ENCODE data around the gene ARFRP1. TPM values are rescaled to one million over a fixed set of nuclear protein-coding genes. Genes with fewer than 3 reads are reported as not detected.

Gene ARFRP1
- total RNA-seq, 1 experiment from 2014 or later, result 46.2 TPM

DNA sequence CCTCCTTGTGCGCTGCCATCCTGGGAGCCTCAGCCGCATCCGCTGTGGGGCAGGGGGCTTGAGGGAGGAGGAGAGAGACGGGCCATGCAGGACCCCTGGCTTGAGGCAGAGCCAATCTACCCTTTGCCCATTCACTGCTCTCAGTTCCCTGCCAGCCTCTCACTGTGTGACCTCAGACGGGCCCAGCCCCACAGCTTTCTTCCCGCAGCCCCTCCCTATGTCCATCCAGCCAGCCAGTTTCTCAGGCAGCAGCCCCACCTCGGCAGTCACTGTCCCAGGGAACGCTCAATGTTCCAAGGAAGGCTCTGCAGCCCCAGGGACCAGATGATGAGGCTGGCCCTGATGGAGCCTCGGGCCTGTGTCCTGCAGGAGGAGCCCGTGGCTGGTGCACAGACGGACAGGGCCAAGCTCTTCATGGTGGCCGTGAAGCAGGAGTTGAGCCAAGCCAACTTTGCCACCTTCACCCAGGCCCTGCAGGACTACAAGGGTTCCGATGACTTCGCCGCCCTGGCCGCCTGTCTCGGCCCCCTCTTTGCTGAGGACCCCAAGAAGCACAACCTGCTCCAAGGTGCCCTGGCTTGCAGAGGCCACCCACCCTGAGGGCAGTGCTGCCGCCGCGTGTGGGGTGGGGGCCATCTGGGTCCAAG lies 15.2 kb downstream of the ARFRP1 start:
- DNase-seq (ENCODE audit: low read depth), result no peak

DNA sequence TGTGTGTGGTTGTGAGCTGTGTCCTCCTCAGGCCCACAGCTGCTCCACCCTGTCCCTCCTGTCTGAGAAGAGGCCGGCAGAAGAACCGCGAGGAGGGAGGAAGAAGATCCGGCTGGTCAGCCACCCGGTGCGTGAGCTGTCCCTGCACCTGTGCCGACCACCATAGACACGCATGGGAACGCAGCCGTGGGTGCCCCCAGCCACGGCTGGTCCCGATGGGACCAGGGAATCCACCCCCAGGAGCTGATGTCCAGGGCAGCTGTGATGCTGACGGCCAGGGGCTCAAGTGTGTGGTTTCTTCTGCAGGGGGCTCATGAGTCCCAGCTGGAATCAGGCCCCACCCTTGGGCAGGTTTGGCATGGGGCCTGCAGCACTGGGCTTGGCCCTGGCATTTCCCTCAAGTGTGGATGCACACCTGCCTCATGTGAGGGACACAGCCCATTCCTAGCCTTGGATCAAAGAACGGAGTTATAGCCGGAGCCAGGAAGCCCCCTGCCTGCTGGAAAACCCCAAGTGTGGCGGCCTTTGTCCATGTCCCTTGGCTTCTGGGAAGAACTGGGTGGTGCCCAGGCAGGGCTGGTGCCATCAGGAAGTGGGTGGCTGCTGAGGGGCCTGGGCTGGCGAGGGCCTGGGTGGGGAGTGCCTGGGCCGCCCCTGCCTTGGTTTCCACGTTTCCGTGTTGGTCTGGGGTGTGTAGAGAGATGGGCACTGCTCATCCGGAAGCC lies 15.9 kb downstream of the ARFRP1 start:
- no peak for DNase-seq (ENCODE audit: low read depth)

DNA sequence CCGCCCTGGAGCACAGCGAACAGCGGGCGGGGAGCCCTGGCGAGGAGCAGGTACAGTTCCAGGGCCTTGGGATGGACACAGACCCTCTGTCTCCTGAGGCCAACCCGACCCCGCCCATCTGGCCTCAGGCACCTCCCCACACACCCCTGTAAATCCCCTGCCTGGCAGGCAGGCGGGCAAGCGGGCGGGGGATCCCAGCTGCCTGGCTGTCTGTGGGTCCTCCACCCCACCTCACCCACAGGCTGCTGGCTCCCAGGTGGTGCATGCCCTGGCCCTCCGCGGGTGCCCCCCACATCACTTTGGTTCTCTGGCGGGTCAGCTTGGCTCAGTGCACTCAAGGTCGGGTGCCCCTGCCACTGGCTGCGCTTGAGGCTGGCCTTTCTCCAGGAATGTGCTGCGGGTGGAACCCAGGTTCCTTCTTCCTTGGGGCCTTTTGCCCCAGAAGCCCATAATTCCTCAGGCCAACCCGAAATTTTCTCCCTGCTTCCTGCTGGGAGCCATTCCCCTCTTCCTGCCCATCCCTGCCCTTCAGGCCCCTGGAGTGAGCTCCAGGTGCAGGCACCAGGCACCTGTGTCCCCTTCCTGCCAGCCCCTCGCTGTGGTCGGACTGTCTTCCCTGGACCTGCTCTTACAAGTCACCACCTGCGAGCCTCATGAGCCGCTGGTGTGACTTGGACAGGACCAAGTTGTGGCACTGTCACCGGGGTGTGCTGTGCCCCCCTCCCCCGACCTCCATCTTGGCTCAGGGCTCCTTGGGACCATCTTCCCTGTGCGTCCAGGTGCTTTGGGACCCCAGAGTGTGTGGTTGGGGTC lies 16.7 kb downstream of the ARFRP1 start:
- DNase-seq (ENCODE audit: low read depth), result no peak

DNA sequence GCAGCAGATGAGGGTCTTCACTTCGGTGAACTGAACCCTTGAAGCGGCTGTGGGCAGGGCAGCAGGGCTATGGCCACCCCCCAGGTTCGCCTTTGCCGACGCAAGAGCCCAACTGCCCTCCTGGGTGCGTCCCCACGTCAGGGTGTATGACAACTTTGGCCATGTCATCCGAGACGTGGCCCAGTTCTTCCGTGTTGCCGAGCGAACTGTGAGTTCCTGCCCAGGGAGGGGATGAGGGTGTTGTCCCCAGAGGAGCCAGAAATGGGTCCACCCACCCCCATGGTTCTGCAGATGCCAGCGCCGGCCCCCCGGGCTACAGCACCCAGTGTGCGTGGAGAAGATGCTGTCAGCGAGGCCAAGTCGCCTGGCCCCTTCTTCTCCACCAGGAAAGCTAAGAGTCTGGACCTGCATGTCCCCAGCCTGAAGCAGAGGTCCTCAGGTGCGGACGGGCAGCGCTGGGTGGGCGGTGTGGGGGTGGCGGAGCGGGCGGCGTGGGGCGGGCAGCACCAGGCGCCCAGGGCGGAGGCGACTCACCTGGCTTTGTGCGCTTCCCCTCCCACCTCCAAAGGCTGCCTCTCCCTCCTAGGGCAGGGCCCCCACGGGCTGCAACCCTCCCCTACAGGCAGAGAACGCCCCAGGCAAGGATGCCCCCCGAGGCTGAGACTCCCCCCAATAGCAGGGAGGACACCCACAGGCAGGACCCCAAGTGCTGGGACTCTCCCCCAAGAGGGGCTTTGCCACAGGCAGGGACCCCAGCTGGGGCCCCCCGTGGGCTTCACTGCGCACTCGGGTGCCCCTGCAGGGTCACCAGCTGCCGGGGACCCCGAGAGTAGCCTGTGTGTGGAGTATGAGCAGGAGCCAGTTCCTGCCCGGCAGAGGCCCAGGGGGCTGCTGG lies 17.5 kb downstream of the ARFRP1 start:
- DNase-seq (ENCODE audit: low read depth), result no peak

DNA sequence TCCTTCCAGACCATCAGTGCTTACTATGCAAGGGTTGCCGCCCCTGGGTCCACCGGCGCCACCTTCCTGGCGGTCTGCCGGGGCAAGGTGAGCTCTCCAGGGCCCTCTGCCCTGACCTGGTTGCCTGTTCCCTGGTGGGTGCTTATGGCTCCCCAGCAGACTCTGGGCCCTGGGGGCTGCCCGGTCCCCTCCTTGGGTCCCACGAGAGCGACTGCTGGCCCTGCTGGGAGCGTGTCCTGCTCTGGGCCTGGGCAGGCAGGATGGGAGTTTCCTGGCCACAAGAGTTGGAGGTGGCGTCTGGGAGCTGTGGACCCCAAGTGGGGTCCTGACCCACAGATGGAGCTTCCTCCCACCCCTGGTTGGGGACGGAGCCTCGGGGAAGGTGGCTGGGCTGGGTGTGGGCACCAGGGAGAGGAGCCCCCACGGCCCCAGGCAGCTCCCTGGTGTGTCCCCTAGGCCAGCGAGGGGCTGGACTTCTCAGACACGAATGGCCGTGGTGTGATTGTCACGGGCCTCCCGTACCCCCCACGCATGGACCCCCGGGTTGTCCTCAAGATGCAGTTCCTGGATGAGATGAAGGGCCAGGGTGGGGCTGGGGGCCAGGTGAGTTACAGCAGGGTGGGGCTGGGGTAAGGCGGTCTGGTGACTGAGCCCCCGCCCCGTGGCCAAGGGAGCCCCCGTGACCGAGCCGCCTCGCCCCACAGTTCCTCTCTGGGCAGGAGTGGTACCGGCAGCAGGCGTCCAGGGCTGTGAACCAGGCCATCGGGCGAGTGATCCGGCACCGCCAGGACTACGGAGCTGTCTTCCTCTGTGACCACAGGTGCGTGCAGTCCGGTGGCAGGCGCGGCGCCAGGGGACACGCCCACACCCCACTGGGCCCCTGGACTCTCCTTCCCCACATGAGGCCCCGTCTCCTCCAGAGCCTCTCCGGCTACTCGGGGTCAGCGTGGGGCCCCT lies 18.5 kb downstream of the ARFRP1 start:
- no peak for DNase-seq (ENCODE audit: low read depth)

DNA sequence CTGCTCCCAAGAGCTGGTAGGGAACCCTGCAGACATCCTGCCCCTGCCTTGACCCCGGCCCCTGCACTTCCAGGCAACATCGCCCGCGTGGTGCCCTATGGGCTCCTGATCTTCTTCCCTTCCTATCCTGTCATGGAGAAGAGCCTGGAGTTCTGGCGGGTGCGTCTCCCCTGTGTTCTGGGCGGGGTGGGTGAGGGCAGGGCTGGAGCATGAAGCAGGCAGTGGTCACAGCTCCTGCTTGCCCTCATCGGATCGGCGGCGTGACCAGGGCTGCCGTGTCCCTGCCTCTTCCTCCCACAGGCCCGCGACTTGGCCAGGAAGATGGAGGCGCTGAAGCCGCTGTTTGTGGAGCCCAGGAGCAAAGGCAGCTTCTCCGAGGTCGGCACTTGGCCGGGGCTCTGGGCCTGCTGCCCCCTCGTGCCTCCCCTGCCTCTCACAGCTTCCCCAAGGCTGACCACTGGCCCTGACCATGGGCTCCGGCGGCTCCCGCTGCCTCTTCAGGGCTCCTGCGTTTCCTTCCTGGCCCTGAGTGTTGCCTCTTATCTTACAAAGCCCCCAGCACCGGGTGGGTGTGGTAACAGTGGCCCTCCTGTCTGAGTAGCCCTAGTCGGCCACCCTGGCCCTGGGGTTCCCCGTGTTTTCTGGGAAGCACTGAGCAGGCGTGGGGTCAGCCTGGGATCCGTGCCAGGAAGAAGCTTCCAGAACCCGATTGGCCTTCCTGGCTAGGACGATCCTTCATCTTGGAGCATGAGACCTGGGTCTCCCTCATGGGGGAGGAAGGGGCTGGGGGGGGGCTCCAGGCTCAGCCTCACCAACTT lies 19.3 kb downstream of the ARFRP1 start:
- DNase-seq (ENCODE audit: low read depth), result no peak

DNA sequence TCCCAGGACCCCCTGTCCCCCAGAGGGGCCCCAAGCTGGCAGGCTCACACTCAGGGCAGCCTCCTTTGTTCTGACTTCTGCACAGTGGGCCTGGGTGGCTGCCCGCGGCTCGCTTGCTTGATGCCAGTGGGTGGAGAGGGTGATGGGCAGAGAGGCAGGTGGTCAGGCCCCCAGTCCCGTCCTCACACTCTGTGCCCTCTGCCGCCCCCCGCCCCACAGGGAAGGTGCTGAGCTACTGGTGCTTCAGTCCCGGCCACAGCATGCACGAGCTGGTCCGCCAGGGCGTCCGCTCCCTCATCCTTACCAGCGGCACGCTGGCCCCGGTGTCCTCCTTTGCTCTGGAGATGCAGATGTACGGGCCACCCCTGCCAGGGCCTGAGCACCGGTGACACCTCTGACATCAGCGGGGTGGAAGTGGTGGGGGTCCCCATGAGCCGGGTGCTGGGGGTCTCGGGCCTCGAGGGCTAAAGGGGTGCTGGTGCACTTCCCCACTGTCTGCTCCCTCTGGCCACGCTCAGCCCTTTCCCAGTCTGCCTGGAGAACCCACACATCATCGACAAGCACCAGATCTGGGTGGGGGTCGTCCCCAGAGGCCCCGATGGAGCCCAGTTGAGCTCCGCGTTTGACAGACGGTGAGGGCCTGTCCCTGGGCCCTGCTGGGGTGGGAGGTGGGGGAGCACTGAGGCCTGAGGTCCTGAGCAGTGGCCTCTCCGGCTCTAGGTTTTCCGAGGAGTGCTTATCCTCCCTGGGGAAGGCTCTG lies 20.2 kb downstream of the ARFRP1 start:
- DNase-seq (ENCODE audit: low read depth), result no peak

DNA sequence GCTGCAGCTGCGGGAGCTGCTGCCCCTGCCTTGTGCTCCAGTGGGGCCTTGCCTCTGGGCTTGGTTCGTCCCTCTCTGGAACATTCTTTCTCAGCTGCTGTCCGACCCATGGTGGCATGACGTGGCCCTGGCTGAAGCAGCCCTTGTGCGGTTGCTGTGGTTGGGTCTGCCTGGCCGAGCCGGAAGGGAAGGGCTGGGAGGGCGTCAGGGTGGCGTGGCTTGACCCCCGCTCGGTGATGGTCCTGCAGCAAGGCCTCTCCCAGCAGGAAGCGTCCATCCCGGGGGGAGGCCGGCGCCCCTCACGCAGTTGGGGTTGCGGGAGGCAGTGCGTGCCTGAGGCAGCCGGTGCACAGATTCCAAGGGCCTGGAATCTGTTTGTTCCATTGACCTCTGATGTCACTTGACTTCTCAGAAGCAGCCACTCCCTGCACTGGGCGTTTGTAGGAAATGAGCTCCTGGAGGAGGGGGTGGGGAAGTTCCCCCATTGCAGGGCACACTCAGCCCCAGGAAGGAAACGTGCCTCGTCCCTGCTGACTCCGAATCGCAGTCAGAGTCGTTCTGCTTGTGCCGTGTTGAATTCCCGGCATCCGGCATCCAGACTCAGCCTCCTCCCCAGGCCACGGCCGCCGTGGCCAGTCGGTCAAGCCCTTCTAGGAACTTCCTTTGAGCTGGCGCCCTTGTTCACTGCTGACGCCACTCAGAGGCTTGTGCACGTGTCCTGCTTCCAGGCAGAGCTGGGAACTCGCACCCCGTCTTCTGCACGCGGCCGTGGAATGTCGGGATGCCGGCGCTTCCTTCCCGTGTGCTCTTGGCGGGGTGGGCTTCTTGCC lies 21.1 kb downstream of the ARFRP1 start:
- DNase-seq (ENCODE audit: low read depth), result peak; percentile 86

DNA sequence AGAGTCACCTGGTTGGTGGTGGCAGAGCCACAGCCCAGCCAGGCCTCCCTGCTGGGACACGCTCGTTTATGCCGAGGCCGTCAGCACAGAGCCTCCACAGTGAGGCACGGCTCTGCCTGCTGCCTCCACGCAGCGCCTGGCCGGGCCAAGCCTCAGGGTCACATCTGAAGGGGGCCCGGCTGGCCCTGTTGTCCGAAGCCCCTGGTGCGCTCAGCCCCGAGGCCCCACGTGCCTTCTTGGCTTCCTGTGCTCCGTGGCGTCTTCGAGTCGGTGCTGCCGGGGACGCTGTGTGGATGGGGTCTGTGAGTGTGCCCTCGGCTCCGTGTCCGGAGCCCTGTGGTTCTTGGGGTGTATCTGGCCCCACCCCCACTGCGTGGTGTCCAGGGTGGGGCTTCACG lies 21.7 kb downstream of the ARFRP1 start:
- no peak for DNase-seq (ENCODE audit: low read depth)

DNA sequence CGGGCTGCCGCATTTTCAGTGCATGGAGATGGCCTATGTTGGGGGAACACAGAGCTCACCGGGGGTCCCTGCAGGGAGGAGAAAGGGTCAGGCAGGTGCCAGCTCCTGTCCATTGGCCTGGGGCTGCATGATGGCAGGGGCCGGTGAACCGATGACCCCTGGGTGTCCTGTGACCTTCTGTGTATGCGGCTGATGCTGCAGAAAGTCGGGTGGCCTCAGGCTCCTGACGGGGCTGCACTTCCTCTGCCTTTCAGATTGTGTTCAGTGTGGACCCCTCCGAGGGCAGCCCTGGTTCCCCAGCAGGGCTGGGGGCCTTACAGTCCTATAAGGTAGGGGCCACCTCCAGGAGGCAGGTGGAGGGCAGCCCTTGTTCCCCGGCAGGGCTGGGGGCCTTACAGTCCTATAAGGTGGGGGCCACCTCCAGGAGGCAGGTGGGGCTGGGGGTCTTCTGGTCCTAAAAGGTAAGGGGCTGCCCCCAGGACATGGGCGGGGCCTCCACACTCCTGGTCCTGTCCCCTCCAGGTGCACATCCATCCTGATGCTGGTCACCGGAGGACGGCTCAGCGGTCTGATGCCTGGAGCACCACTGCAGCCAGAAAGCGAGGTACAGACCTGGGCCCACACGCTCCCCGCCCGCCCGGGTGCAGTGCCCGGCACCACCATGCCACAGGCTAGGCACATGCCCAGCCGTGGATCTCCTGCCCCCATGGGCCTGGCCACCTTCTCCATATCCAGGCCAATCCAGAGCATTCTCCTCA lies 22.3 kb downstream of the ARFRP1 start:
- DNase-seq (ENCODE audit: low read depth), result no peak

DNA sequence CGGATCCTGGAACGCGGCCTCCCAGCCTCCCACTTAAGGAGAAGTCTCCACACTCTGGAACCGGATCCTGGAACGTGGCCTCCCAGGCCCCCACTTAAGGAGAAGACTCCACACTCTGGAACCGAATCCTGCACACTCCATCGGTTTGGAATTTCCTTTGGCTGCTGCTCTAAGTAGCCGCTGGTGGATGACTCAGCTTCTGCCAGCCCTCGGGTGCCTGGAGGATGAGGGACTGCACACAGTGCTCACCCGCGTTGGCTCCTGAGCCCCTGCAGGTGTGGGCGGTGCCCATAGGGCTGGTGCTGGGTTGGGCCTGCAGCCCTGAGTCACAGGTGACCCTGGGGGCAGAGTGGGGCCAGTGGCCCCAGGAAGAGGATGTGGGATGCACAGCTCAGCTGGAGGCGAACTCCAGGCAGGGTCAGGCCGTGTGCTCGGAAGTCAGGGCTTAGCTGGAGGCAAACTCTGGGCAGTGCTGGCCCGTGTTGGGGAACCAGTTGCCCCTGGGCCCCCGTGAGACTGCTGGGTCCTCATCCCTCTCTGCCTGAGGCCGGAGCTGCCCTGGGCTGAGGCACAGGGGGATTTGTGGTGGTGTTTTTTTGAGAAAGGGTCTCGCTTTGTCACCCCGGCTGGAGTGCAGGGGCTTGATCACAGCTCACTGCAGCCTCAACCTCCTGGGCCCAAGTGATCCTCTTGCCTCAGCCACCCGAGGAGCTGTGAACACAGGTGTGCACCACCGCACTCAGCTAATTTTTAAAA lies 25.2 kb downstream of the ARFRP1 start:
- peak; percentile 100 for DNase-seq (ENCODE audit: low read depth)

DNA sequence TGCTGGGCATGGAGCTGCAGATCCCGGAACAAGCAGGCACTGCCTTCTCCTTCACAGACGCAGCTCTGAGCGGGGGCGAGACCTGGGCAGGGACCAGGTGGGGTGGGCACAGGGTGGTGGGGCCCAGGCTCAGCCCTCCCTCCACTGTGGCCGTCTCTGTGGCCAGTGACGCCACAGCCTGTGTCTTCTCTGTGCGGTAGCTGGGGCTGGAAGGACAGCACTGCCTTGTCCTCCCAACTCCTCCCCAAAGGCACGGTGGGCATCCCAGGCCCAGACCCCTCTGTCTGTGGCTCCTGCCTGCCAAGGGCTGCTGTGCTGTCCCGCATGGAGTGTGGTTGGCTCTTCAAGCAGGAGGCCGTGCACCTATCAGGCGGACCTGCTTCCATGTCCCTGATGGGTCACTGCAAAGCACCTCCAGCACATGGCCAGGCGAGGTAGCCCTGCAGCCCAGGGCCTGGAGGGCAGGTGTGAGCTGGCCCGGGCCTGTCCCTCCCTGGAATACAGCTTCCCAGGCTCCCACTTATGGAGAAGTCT lies 26.1 kb downstream of the ARFRP1 start:
- DNase-seq (ENCODE audit: low read depth), result no peak

DNA sequence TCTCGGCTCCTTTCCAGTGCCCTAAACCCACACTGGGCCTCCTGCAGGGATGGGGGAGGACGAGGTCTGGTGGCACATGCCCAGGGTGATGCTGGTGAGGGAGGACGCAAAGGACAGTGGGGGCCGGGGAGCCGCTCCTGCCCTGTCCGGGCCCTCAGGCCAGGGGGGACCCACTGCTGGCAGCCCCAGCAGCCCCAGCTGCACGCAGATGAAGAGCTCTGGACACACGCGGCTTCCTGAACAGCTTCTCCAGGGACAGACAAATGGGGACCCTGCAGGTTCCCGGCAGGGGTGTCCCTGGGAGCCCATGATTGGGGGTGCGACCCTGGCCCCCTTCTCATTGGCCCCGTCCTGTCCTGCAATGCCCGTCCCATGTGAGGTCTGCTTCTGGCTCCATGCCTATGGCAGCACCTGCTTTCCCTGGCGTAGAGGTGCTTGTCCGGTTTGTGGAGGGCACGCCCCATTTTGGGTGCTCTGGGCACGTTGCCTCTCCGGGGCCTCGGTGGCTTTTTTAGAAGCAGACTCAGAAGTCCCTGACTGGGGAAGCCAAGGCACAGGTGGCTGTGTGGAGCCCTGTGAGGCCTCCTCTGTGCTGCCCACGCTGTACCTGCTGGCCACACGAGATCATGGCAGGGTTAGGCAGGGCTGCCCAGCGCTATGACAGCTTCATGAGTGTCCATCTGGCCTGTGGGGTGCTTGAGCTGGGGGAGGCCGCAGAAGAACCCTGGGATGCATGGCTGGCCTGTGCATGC lies 26.7 kb downstream of the ARFRP1 start:
- DNase-seq (ENCODE audit: low read depth), result no peak

DNA sequence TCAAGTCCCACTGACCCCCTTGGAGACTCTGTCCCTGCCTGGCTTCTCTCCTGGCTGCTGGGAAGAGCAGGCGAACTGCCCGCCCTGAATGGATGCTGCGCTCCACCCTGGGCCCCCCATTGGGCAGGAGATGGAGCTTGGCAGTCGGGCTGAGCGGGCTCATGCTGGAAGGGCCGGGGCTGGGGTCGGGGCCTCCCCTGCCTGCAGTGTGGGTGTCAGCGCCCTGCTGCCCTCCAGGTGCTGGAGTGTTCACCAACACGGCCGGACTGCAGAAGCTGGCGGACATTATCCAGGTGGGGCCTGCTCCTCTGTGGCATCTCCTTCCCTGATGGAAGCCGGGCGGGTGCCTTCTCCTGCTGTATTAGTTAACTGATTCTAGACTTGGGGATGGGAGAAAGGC lies 27.3 kb downstream of the ARFRP1 start:
- no peak for DNase-seq (ENCODE audit: low read depth)

DNA sequence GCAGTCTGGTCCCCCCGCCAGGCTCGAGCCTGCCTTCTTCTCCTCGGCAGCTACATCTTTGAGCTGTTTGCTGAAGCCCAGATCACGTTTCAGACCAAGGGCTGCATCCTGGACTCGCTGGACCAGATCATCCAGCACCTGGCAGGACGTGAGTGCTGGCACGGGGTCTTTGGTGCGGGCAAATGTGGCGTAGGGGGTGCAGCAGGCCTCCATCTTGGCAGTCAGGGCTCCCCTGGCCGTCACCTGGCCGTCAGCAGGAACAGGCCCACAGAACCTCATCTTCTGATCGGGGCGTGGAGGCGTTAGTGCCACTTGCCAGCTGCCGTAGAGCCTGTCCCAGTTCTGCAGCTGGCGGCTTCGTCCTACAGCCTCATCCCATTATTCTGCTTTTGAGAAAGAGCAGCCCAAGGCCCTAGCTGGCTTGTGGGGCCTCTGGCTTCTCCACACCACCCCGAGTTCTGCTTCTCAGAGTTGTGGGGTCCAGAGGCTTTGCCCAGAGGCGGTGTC lies 27.9 kb downstream of the ARFRP1 start:
- DNase-seq (ENCODE audit: low read depth), result no peak
